HG03442 (cell line): Measurements from ENCODE around the gene EVA1C.
"Not testable (repeated sequence)": the region's sequence is repeated elsewhere in the genome, so short reads cannot be mapped to it uniquely, and the experiment has no call there.

Source experiments
- ATAC-seq: cut with Tn5 transposase; IDR thresholded peaks from one replicate; pipeline ENCODE4 v1.9.1; 2021; ENCODE audit warnings: mild to moderate bottlenecking, moderate library complexity; ENCODE audit not compliant: unreplicated experiment

EVA1C gene

GRCh38 chr21:32521736-32522355 is 109.3 kb downstream of the EVA1C start:
- ATAC-seq, result no peak

DNA sequence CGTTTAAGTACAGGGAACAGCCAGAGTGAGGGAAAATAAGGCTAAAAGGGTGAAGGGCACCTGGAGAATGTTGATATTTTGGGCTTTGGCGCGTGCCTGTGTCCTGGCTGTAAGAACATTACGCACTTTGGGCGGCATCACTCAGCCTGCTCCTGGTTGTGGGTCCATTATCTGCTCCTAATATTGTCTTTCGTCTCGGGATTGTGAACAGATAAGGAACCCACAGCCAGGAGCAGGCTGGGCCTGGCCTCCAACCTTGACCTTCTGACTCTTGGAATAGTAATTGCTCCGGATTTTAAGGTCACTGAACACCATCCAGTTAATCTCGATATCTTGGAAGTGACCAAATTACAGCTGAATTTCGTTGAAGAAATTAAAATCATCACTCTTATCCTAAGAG is 111.0 kb downstream of the EVA1C start:
- no peak for ATAC-seq

DNA sequence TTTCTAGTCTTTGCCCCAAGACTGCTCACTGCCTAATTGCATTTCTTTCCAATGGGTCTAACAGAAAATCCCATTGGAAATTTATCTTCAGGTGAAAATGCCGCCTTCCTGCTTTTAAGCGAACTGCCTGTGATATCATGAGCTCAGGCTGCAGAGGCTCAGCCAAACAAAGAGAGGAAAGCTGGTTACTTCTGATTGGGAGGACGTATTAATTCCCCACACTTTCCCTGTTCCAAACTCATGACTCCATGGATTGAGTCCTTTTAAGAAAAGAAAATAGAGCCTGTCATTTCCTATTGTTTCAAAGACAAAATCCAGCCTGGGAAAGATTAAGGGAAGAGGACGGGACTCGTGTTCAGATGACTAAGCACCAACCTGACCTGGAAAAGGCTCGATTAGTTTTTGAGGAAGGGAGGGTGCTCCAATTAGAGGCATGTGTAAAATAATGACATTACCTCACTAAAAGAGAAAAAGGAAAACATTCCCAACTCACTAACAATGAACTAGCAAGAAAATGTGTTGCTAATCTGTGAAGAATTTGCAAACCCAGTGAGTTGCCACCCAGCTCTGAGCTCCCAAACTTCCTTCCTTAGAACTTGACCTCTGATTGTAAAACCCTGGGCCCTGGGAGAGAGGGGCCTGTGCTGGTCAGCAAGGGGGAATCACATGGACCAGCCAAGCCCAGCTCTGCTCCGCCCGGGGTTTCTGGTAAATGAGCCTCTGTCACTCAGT is 111.6 kb downstream of the EVA1C start:
- no peak for ATAC-seq

- no peak for ATAC-seq
These were observed 112.8 kb downstream of the EVA1C start for GRCh38 chr21:32525282-32525681.

- ATAC-seq, result no peak
These were observed 117.2 kb downstream of the EVA1C start for GRCh38 chr21:32529679-32530078.

- not testable (repeated sequence) for ATAC-seq
These were observed 118.3 kb downstream of the EVA1C start for GRCh38 chr21:32530809-32531208.

DNA sequence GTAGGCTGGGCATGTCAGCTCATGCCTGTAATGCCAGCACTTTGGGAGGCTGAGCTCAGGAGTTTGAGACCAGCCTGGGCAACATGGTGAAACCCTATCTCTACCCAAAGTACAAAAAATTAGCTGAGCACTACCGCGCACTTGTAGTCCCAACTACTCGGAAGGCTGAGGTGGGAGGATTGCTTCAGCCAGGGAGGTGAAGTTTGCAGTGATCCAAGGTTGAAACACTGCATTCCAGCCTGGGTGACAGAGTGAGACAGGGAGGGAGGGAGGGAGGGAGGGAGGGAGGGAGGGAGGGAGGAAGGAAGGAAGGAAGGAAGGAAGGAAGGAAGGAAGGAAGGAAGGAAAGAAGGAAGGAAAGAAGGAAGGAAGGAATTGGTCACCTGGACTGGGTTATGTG is 119.1 kb downstream of the EVA1C start:
- ATAC-seq, result not testable (repeated sequence)

- no peak for ATAC-seq
These were observed 120.1 kb downstream of the EVA1C start for GRCh38 chr21:32532636-32533035.

GRCh38 chr21:32533053-32533452 is 120.5 kb downstream of the EVA1C start:
- no peak for ATAC-seq

GRCh38 chr21:32533611-32534010 is 121.1 kb downstream of the EVA1C start:
- ATAC-seq, result no peak

DNA sequence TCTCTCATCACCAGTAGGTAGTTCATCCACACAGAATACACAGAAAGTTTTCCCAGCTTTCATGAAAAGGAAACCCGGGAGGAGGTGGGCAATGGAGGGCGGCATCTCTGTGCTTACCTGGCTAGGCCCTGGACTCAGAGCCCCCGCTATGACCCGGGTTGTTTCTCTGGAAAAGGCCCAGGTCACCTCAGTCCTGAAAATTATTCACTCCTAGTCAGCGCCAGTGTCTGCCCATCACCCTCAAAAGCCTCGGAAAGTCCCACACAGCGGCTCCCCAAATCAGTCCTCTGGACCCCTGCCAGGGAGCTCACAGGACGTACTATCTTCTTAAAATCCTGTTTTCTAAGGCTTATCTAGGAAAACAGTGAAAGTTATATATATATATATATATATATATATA is 121.6 kb downstream of the EVA1C start:
- no peak for ATAC-seq

DNA sequence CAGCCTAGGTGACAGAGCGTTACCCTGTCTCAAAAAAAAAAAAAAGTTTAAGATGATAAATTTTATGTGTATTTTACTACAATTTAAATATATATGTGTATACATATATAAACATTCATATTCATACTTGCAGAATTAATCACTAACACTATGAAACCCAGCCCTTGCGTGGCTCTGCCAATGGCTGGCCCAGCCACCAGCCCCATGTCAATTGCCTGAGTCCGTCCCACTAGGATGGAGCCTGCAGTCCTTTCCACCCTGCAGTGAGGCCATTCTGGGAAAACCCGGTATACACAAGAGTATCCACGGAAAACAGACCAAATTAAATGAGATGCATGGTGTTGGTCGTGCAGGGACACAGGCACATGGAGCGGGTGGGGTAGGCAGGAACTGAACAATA is 123.1 kb downstream of the EVA1C start:
- no peak for ATAC-seq

GRCh38 chr21:32537569-32537881 is 125.0 kb downstream of the EVA1C start:
- ATAC-seq, result no peak

DNA sequence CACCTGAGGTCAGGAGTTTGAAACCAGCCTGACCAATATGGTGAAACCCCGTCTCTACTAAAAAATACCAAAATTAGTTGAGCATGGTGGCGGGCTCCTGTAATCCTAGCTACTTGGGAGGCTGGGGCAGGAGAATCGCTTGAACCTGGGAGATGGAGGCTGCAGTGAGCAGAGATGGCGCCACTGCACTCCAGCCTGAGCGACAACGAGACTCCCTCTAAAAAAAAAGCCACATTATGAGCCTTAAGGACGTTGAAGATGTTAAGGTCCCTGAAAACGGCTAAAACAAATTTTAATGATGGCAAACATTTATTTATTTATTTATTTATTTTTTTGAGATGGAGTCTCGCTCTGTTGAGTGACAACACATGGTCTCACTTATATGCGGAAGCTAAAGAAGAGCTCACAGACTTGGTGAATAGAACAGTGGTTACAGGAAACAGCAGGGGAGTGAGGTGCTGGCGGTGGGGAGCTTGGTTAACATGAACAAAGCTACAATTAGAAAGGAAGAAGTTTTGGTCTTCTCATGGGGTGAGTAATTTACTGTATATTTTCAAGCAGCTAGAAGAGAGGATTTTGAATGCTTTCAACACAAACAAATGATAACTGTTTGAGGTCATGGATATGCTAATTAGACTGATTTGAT is 125.8 kb downstream of the EVA1C start:
- ATAC-seq, result no peak

- no peak for ATAC-seq
These were observed 126.9 kb downstream of the EVA1C start for GRCh38 chr21:32539378-32539777.

DNA sequence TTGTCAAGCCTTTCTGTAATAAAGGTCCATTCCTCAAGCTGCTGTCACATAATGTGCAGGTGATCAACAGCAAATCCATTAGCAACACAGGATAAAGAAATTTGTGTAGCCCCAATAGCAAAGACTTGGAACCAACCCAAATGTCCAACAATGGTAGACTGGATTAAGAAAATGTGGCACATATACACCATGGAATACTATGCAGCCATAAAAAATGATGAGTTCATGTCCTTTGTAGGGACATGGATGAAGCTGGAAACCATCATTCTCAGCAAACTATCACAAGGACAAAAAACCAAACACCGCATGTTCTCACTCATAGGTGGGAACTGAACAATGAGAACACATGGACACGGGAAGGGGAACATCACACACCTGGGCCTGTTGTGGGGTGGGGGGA is 130.6 kb downstream of the EVA1C start:
- not testable (repeated sequence) for ATAC-seq

DNA sequence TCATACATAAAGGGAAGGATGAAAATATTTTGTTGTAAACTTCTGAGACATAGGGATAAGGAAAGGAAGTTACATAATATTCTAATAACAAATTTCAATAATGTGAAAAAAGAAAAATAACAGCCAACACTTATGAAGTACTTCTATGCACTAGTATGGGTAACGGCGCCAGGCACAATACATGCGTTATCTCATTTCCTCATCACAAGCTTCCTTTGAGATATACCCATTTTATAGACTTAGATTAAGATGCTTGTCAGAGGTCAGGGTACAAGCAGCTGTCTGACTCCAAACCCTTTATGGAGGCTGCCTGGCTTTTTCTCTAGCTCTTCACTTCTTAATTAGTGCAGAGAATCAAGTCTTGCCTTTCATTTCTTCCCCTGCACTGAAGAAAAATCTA is 131.5 kb downstream of the EVA1C start:
- ATAC-seq, result no peak

DNA sequence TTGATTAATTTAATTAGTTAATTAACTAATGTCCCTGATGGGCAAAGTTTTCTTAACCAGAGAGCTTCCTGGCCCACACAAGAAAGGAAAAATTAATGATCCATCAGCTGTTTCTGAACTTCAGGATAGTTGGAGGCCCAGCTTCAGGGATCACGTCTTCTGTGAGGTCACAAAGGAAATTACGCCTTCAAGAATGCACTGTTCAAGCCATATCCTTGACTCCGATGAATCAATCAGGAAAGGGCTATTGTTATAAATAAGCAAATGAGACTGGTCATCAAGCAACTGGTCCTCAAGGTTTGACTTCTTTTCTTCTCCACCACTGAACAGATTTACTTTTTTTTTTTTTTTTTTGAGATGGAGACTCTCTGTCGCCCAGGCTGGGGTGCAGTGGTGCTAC is 132.2 kb downstream of the EVA1C start:
- ATAC-seq, result no peak

DNA sequence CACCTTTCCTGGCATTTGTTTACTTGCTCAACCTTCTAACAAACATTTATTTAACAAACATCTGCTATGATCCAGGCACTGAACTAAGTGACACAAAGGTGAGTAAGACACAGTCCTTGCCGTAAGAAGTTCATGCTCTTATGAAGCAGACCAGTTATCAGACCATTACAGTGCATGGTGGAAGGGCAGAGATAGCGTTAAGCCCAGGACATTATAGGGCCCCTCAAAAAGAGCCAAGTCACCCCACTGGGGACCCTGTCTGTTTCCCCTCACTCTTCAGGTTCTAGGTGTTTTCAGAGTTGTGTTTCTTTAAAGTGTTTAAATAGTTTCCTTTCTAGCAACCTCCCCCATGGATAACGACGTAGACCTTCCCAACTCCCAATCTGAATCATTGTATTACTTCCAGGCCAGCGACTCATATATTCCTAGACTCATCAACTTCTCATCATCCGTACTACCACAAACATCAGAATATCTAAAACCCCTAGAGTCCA is 133.5 kb downstream of the EVA1C start:
- no peak for ATAC-seq

DNA sequence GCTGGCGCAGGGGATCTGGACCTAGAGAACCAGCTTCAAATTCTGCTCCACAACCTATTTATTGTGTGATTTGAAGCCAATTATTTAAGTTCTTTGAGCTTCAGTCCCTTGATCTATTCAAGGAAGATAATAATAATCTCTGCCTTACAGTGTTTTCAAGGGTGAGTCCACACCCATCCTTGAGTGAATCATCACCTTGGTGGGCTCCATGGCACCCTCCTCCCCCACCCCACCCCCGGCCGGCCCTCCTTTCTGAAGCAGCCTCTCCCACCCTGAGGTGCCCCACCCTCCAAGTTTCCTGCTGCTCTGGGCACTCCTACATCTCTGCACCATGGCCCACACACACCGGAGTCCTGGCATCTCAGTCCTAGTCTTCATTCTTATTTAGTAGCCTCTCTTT is 134.5 kb downstream of the EVA1C start:
- ATAC-seq, result no peak

DNA sequence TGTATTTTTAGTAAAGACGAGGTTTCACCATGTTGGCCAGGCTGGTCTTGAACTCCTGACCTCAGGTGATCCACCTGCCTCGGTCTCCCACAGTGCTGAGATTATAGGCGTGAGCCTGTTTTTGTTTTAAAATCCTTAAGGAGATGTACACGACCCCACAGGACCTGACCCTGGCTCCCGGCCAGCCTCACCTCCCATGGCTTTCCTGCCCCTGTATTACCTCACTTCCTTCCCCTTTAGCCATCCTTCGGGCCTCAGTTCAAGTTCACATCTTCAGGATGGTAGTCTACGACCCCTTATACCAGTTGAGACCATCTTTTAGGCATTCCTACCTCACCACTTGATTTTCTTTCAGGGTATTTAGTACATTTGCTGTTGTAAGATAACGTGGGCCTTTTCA is 136.5 kb downstream of the EVA1C start:
- no peak for ATAC-seq

- ATAC-seq, result no peak
These were observed 136.9 kb downstream of the EVA1C start for GRCh38 chr21:32549440-32549839.
